ENCODE results near the gene TM7SF3. TPM values are rescaled to one million over a fixed set of nuclear protein-coding genes. Genes with fewer than 3 reads are reported as not detected.

Gene TM7SF3
- 10 to 100 TPM; 33.8 to 58.9 (median 49.7) TPM for total RNA-seq

DNA sequence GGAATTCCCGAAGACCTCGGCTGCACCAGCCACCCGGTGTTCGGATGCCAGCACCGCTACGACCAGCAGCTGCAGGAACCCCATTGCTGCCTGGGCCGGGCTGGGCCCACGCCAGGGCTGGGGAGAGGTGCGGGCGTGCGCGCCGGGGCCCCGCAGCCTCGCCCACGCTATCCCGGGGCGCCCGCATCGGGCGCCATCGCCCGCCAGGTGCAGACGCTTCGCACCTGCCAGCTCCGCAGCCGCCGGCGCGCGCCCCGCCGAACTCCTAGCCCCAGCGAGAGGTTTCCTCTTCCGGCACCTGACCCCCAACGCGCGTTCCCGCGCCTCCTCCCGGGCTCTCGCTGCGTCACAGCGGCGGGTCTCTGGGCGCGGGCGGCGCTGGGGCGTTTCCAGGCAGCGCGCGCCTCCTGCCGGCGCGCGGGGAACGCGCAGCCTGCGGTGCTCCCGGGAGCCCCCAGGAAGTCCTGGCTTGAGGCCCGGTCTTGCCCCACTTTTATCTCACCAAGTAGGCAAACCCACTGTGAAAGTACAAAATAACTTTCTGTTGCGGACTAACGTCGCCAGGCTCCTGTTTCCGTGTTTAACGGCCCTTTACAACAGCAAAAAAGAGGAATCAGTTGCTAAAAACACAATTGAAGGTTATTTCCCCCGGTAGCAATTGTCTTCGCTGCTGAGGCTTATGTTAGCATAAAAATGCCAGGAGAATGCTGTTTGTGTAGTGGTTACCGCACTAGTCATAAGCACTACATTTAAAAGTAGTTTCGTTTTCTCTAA lies at the start of gene TM7SF3:
Gene TM7SF3 (minus strand): TSS at position 300 of the 774 bp plus-strand sequence. CDS start 216 bp downstream, at position 84.
- DNase-seq = peak; percentile 93 to 98 (median 96)
- Histone ChIP-seq H3K27me3 (no peaks in the 10 kb centered on the region), H3K4me1 (peaks cover 0 to 26% (median 6%) of the 10 kb centered on the region in 4 donors), H3K27ac (peak within 1 kb of the TSS; percentile 88 to 97 (median 94)), H3K4me3 (peak within 1 kb of the TSS; percentile 74 to 89 (median 88)), H3K9me3 (no peaks in the 10 kb centered on the region), H3K36me3 (no peaks in the 10 kb centered on the region)
- TF ChIP-seq, protein P1, sequence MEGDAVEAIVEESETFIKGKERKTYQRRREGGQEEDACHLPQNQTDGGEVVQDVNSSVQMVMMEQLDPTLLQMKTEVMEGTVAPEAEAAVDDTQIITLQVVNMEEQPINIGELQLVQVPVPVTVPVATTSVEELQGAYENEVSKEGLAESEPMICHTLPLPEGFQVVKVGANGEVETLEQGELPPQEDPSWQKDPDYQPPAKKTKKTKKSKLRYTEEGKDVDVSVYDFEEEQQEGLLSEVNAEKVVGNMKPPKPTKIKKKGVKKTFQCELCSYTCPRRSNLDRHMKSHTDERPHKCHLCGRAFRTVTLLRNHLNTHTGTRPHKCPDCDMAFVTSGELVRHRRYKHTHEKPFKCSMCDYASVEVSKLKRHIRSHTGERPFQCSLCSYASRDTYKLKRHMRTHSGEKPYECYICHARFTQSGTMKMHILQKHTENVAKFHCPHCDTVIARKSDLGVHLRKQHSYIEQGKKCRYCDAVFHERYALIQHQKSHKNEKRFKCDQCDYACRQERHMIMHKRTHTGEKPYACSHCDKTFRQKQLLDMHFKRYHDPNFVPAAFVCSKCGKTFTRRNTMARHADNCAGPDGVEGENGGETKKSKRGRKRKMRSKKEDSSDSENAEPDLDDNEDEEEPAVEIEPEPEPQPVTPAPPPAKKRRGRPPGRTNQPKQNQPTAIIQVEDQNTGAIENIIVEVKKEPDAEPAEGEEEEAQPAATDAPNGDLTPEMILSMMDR (IDR thresholded peaks at IDR 0.05) = peak; percentile 93 to 98 (median 96)
- peak; percentile 61 to 71 for TF ChIP-seq POLR2A (IDR thresholded peaks at IDR 0.05)

GRCh38 chr12:27063250-27063851 lies 49.2 kb upstream of the TM7SF3 start:
- no peak for TF ChIP-seq POLR2A (IDR thresholded peaks at IDR 0.05)
- TF ChIP-seq, protein P1 (IDR thresholded peaks at IDR 0.05) = no peak
- no peaks in the 10 kb centered on the region for H3K9me3 ChIP-seq
- no peak overlapping the region for H3K4me3 ChIP-seq
- DNase-seq = no peak
- H3K4me1 ChIP-seq = no peaks in the 10 kb centered on the region
- H3K27ac ChIP-seq = no peak overlapping the region
- H3K36me3 ChIP-seq = no peaks in the 10 kb centered on the region
- H3K27me3 ChIP-seq = no peaks in the 10 kb centered on the region

GRCh38 chr12:27061317-27061716 lies 47.1 kb upstream of the TM7SF3 start:
- no peak for DNase-seq
- H3K4me1 ChIP-seq = no peaks in the 10 kb centered on the region
- H3K36me3 ChIP-seq = no peaks in the 10 kb centered on the region
- H3K27ac ChIP-seq = no peak overlapping the region
- H3K27me3 ChIP-seq = no peaks in the 10 kb centered on the region
- TF ChIP-seq, protein P1 (IDR thresholded peaks at IDR 0.05) = no peak
- TF ChIP-seq POLR2A (IDR thresholded peaks at IDR 0.05) = no peak
- H3K4me3 ChIP-seq = no peak overlapping the region
- no peaks in the 10 kb centered on the region for H3K9me3 ChIP-seq

DNA sequence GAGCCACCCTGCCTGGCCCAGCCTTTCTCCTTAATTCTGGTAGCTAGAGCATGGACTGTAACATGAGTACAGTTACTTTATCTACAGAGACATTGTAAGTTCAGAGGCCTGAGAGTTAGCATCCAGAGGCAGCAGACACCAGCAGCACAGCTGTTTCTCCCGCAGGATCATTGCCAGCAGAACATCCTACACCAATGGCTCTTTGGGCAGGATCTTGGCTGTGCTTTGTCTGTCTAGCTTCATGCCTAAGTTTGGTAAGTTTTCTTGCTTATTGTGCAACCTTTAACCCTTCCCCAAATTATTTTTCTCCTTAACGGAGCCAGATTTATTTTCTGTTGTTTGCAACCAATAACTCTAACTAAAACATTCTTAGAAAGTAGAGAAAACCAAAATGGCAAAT lies 46.6 kb upstream of the TM7SF3 start:
- Histone ChIP-seq H3K4me3 (no peak overlapping the region), H3K27me3 (no peaks in the 10 kb centered on the region), H3K27ac (no peak overlapping the region), H3K36me3 (no peaks in the 10 kb centered on the region), H3K9me3 (no peaks in the 10 kb centered on the region), H3K4me1 (no peaks in the 10 kb centered on the region)
- DNase-seq = no peak
- TF ChIP-seq, protein P1 (IDR thresholded peaks at IDR 0.05) = no peak
- no peak for TF ChIP-seq POLR2A (IDR thresholded peaks at IDR 0.05)

DNA sequence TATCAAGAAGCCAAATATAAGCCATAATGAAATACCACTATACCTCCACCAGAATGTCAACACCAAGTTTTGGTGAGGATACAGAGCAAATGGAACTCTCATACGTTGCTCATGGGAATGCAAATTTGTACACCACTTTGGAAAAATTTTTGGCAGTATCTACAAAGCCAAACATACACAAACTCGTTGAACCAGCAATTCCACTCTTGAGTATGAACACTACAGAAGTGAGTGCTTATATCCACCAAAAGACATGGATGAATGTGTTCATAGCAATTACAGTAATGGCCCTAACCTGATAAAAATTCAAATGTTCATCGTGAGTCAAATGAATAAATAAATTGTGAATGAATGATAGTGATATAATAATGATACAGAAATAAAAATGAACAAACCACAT lies 43.4 kb upstream of the TM7SF3 start:
- TF ChIP-seq POLR2A (IDR thresholded peaks at IDR 0.05) = no peak
- TF ChIP-seq, protein P1 (IDR thresholded peaks at IDR 0.05) = no peak
- Histone ChIP-seq H3K36me3 (no peaks in the 10 kb centered on the region), H3K27me3 (no peaks in the 10 kb centered on the region), H3K9me3 (no peaks in the 10 kb centered on the region), H3K27ac (no peak overlapping the region), H3K4me1 (no peaks in the 10 kb centered on the region), H3K4me3 (no peak overlapping the region)
- DNase-seq = no peak

Data from Peyer's patch (tissue), 4 donors.